SK-N-SH treated with all-trans-retinoic acid at 6 μM for 48 hours (cell line): ENCODE results near the gene DDX10.

Source experiments
- ATAC-seq: fragments of 200-7000 bp; cut with Tn5 transposase; 3 replicates; pipeline ENCODE4 v1.9.1; 2020; ENCODE audit warnings: mild to moderate bottlenecking, moderate library complexity
- ARNTL ChIP-seq: fragments of 450-650 bp; formaldehyde crosslinking; IDR thresholded peaks from 2 replicates; pipeline ENCODE4 v1.5.0; 2020; ENCODE audit warnings: low read depth, mild to moderate bottlenecking, moderate library complexity, borderline replicate concordance
- CREB5 ChIP-seq: fragments of 250-450 bp; sonication (Bioruptor Pico); IDR thresholded peaks from 2 replicates; pipeline ENCODE4 v1.5.1; 2020; ENCODE audit warnings: low read depth, mild to moderate bottlenecking, moderate library complexity
- CSRNP3 ChIP-seq: fragments of 250-450 bp; sonication (Bioruptor Pico); IDR thresholded peaks from 2 replicates; pipeline ENCODE4 v1.5.1; 2021; ENCODE audit warnings: mild to moderate bottlenecking, moderate library complexity
- ESRRG ChIP-seq: fragments of 250-450 bp; sonication (Bioruptor Pico); IDR thresholded peaks from 2 replicates; pipeline ENCODE4 v1.6.1; 2021; ENCODE audit warnings: mild to moderate bottlenecking
- GLIS3 ChIP-seq: fragments of 250-450 bp; sonication (Bioruptor Pico); IDR thresholded peaks from 2 replicates; pipeline ENCODE4 v1.5.0; 2020; ENCODE audit warnings: mild to moderate bottlenecking, moderate library complexity
- ISL1 ChIP-seq: fragments of 250-450 bp; sonication (Bioruptor Pico); IDR thresholded peaks from 2 replicates; pipeline ENCODE4 v2.1.2; 2022; ENCODE audit warnings: mild to moderate bottlenecking, moderate library complexity
- OSR1 ChIP-seq: fragments of 250-450 bp; sonication (Bioruptor Pico); IDR thresholded peaks from 2 replicates; pipeline ENCODE4 v1.8.0; 2022; ENCODE audit warnings: moderate library complexity, mild to moderate bottlenecking, inconsistent platforms
- PATZ1 ChIP-seq: fragments of 250-450 bp; sonication (Bioruptor Pico); IDR thresholded peaks from 2 replicates; pipeline ENCODE4 v1.8.0; 2020; ENCODE audit warnings: mild to moderate bottlenecking, moderate library complexity, borderline replicate concordance
- PPARA ChIP-seq: fragments of 250-450 bp; sonication (Bioruptor Pico); IDR thresholded peaks from 2 replicates; pipeline ENCODE4 v1.5.0; 2020; ENCODE audit warnings: mild to moderate bottlenecking, borderline replicate concordance
- RARB ChIP-seq: fragments of 250-450 bp; sonication (Bioruptor Pico); IDR thresholded peaks from 2 replicates; pipeline ENCODE4 v1.8.0; 2021; ENCODE audit warnings: mild to moderate bottlenecking, moderate library complexity
- SNAI2 ChIP-seq: fragments of 250-450 bp; sonication (Bioruptor Pico); IDR thresholded peaks from 2 replicates; pipeline ENCODE4 v1.5.0; 2020; ENCODE audit warnings: mild to moderate bottlenecking, moderate library complexity
- TCF4 ChIP-seq: fragments of 250-450 bp; sonication (Bioruptor Pico); IDR thresholded peaks from 2 replicates; pipeline ENCODE4 v1.8.0; 2021; ENCODE audit warnings: mild to moderate bottlenecking, moderate library complexity, borderline replicate concordance
- TSHZ2 ChIP-seq: fragments of 250-450 bp; sonication (Bioruptor Pico); IDR thresholded peaks from 2 replicates; pipeline ENCODE4 v1.5.0; 2020; ENCODE audit warnings: mild to moderate bottlenecking, moderate library complexity
- ZC3H10 ChIP-seq: fragments of 250-450 bp; sonication (Bioruptor Pico); IDR thresholded peaks from 2 replicates; pipeline ENCODE4 v1.5.1; 2021; ENCODE audit warnings: mild to moderate bottlenecking, moderate library complexity
- ZFP3 ChIP-seq: fragments of 250-450 bp; sonication (Bioruptor Pico); IDR thresholded peaks from 2 replicates; pipeline ENCODE4 v1.5.0; 2020; ENCODE audit warnings: mild to moderate bottlenecking, moderate library complexity
- ZFP30 ChIP-seq: fragments of 450-650 bp; formaldehyde crosslinking; IDR thresholded peaks from 2 replicates; pipeline ENCODE4 v1.5.0; 2022; ENCODE audit warnings: mild to moderate bottlenecking, moderate library complexity
- ZNF565 ChIP-seq: fragments of 450-650 bp; formaldehyde crosslinking; conservative IDR thresholded peaks from 2 replicates; pipeline ENCODE4 v1.5.0; 2020; ENCODE audit warnings: low read depth, mild to moderate bottlenecking, moderate library complexity
- ZNF70 ChIP-seq: fragments of 450-650 bp; formaldehyde crosslinking; IDR thresholded peaks from 2 replicates; pipeline ENCODE4 v1.5.0; 2020; ENCODE audit warnings: mild to moderate bottlenecking, moderate library complexity
- ZNF8 ChIP-seq: fragments of 450-650 bp; formaldehyde crosslinking; IDR thresholded peaks from 2 replicates; pipeline ENCODE4 v1.5.0; 2020; ENCODE audit warnings: mild to moderate bottlenecking, moderate library complexity
- TF ChIP-seq, protein P1 (sequence below): fragments of 250-450 bp; sonication (Bioruptor Pico); IDR thresholded peaks from 2 replicates; pipeline ENCODE4 v1.8.0; 2021; ENCODE audit warnings: low read depth, mild to moderate bottlenecking, moderate library complexity, borderline replicate concordance

DDX10 gene

DNA sequence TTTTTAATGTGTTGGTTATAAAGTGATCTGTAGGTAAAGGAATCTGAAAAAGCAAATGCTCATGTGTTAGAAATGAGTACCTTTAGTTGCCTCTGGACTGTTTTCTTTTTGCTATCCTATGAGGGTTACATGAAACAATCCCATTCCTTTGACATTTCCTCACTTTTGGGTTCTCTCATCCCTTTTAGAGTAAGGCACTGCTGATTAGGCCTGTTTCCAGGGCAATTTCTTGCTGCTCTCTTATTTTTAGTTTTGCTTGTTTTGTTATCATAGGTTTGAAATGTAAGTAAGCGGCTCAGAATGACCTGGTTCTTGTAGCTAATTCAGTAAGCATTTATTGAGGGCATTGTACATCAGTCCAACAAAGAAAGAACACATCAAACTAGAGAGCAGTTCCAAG lies 138.9 kb downstream of the DDX10 start (continued):
- no peak for TF ChIP-seq ZFP3 (CRISPR knock-in tag)

- no peak for ATAC-seq
- TF ChIP-seq, protein P1, sequence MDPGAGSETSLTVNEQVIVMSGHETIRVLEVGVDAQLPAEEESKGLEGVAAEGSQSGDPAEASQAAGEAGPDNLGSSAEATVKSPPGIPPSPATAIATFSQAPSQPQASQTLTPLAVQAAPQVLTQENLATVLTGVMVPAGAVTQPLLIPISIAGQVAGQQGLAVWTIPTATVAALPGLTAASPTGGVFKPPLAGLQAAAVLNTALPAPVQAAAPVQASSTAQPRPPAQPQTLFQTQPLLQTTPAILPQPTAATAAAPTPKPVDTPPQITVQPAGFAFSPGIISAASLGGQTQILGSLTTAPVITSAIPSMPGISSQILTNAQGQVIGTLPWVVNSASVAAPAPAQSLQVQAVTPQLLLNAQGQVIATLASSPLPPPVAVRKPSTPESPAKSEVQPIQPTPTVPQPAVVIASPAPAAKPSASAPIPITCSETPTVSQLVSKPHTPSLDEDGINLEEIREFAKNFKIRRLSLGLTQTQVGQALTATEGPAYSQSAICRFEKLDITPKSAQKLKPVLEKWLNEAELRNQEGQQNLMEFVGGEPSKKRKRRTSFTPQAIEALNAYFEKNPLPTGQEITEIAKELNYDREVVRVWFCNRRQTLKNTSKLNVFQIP (CRISPR knock-in tag): no peak
- no peak for TF ChIP-seq GLIS3 (CRISPR knock-in tag)
- TF ChIP-seq ZNF8: no peak
- no peak for TF ChIP-seq ESRRG
- no peak for TF ChIP-seq ZNF70 (CRISPR knock-in tag)
- TF ChIP-seq TSHZ2 (CRISPR knock-in tag): no peak
- TF ChIP-seq TCF4 (CRISPR knock-in tag): no peak
- no peak for TF ChIP-seq CREB5 (CRISPR knock-in tag)
- TF ChIP-seq SNAI2: no peak
- TF ChIP-seq PATZ1 (CRISPR knock-in tag): no peak
- no peak for TF ChIP-seq ARNTL (CRISPR knock-in tag)
- no peak for TF ChIP-seq ISL1
- TF ChIP-seq ZC3H10 (CRISPR knock-in tag): no peak
- no peak for TF ChIP-seq ZNF565 (CRISPR knock-in tag)
- no peak for TF ChIP-seq OSR1 (CRISPR knock-in tag)
- no peak for TF ChIP-seq CSRNP3
These were observed 139.6 kb downstream of the DDX10 start for GRCh38 chr11:108804511-108804910.

DNA sequence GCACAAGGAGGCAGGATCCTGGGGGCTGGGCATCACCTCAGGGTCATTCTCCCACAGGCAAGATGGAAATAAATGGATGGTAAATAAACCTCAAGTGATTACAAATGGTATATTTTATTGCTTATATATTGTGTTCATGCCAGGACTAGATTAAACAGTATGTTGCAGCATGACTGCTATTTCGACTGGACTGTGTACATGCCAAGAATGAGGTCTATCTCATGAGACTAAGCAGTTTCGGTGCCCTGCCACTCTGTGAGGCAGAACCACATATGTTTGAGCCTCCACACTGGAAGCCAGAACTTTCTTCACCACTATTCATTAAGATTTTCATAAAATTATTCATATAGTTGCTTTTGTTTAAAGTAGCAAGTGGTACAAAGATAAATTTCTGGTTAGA lies 140.2 kb downstream of the DDX10 start:
- ATAC-seq: no peak
- TF ChIP-seq ZNF565 (CRISPR knock-in tag) (no peak), ZFP30 (CRISPR knock-in tag) (no peak)

GRCh38 chr11:108807262-108807661 lies 142.4 kb downstream of the DDX10 start:
- ATAC-seq: no peak
- no peak for TF ChIP-seq RARB (CRISPR knock-in tag)
- TF ChIP-seq OSR1 (CRISPR knock-in tag): no peak
- TF ChIP-seq, protein P1 (CRISPR knock-in tag): no peak
- TF ChIP-seq PATZ1 (CRISPR knock-in tag): no peak
- TF ChIP-seq ZNF565 (CRISPR knock-in tag): no peak
- TF ChIP-seq CREB5 (CRISPR knock-in tag): no peak
- no peak for TF ChIP-seq GLIS3 (CRISPR knock-in tag)
- TF ChIP-seq PPARA: no peak
- TF ChIP-seq TCF4 (CRISPR knock-in tag): no peak
- no peak for TF ChIP-seq CSRNP3
- TF ChIP-seq ZFP30 (CRISPR knock-in tag): no peak
- TF ChIP-seq ZNF8: no peak
